Hepatocyte (in vitro differentiated cells): ENCODE measurements around the gene STK24. TPM values are rescaled to one million over a fixed set of nuclear protein-coding genes. Genes with fewer than 3 reads are reported as not detected.
"Not testable (repeated sequence)": the region's sequence is repeated elsewhere in the genome, so short reads cannot be mapped to it uniquely, and the experiment has no call there.

ENCODE experiments used
- DNase-seq: peaks from one replicate; pipeline ENCODE4 v3.0.0-alpha.2; 2016; ENCODE audit warnings: low spot score
- H2AFZ ChIP-seq: fragments of 200-600 bp; sonication (generic); 2 replicates; pipeline ENCODE4 v1.6.0; 2016; ENCODE audit warnings: antibody characterized with exemption, mild to moderate bottlenecking
- H3K27ac ChIP-seq: fragments of 200-600 bp; sonication (generic); 2 replicates; pipeline ENCODE4 v1.5.1; 2016; ENCODE audit warnings: mild to moderate bottlenecking
- H3K27me3 ChIP-seq: fragments of 200-600 bp; sonication (generic); 2 replicates; pipeline ENCODE4 v1.6.1; 2016
- H3K36me3 ChIP-seq: fragments of 200-600 bp; sonication (generic); replicated peaks from 2 replicates; pipeline ENCODE4 v1.5.1; 2016; ENCODE audit warnings: low read depth; ENCODE audit not compliant: insufficient read depth
- H3K4me1 ChIP-seq: fragments of 200-600 bp; sonication (generic); 2 replicates; pipeline ENCODE4 v1.5.1; 2016; ENCODE audit warnings: mild to moderate bottlenecking, moderate library complexity; ENCODE audit not compliant: insufficient read depth
- H3K4me2 ChIP-seq: fragments of 200-600 bp; sonication (generic); 2 replicates; pipeline ENCODE4 v1.6.0; 2016
- H3K4me3 ChIP-seq: fragments of 200-600 bp; sonication (generic); 2 replicates; pipeline ENCODE4 v1.5.1; 2016; ENCODE audit warnings: mild to moderate bottlenecking
- H3K79me2 ChIP-seq: fragments of 200-600 bp; sonication (generic); 2 replicates; pipeline ENCODE4 v1.6.0; 2017; ENCODE audit warnings: mild to moderate bottlenecking
- H3K9me2 ChIP-seq: fragments of 200-600 bp; sonication (generic); replicated peaks from 2 replicates; pipeline ENCODE4 v1.6.0; 2017; ENCODE audit warnings: mild to moderate bottlenecking; ENCODE audit not compliant: insufficient read depth
- H3K9me3 ChIP-seq: fragments of 200-600 bp; sonication (generic); 2 replicates; pipeline ENCODE4 v1.5.1; 2016; ENCODE audit warnings: low read depth, mild to moderate bottlenecking
- H4K20me1 ChIP-seq: fragments of 200-600 bp; sonication (generic); 2 replicates; pipeline ENCODE4 v1.6.0; 2016; ENCODE audit warnings: mild to moderate bottlenecking; ENCODE audit not compliant: insufficient read depth, poor library complexity, severe bottlenecking
- CTCF ChIP-seq: fragments of 200-600 bp; sonication (generic); IDR thresholded peaks from 2 replicates; pipeline ENCODE4 v1.5.1; 2016; ENCODE audit warnings: antibody characterized with exemption, mild to moderate bottlenecking; ENCODE audit not compliant: poor library complexity
- EZH2 ChIP-seq: fragments of 200-600 bp; sonication (generic); IDR thresholded peaks from 2 replicates; pipeline ENCODE4 v1.6.1; 2016; ENCODE audit warnings: antibody characterized with exemption, mild to moderate bottlenecking, borderline replicate concordance
- EZH2phosphoT487 ChIP-seq: fragments of 200-600 bp; sonication (generic); IDR thresholded peaks from one replicate; pipeline ENCODE4 v1.6.1; 2018; ENCODE audit warnings: antibody characterized with exemption, mild to moderate bottlenecking, low read depth, moderate library complexity; ENCODE audit not compliant: unreplicated experiment, severe bottlenecking
- WGBS: methylation state at CpG from one replicate; pipeline ENCODE4 v1.1.6; 2016; ENCODE audit warnings: low lambda C conversion rate; ENCODE audit errors: missing lambda C conversion rate; 5-methylcytosine and 5-hydroxymethylcytosine counted together
- polyA plus RNA-seq: library from polyadenylated mRNA; unstranded; fragments of >200 nt; fragmentation: Nextera tagmentation; extraction: Ambion mirVana; gene quantifications from 2 replicates; pipeline ENCODE4 v1.2.1, GENCODE V29; 2016
- total RNA-seq: library from RNA; depleted of rRNA; stranded (reverse); fragments of >200 nt; gene quantifications from 2 replicates; pipeline ENCODE4 v1.2.3, GENCODE V29; 2014

Gene STK24
- total and polyA plus RNA-seq, 2 experiments from 2014 or later = 71.2 to 74.4 TPM

- no peaks in the 10 kb centered on the region for H3K9me3 ChIP-seq
- 77% methylated on average over 5 of the region's 5 CpGs for WGBS
These were observed 15.4 kb upstream of the STK24 start for GRCh38 chr13:98592362-98592732.

GRCh38 chr13:98591721-98592361 lies 14.9 kb upstream of the STK24 start:
- H3K27ac ChIP-seq = no peak overlapping the region
- H3K9me2 ChIP-seq = no peaks in the 10 kb centered on the region
- H3K36me3 ChIP-seq = no peaks in the 10 kb centered on the region
- no peaks in the 10 kb centered on the region for H3K27me3 ChIP-seq
- WGBS = 89% methylated on average over 2 of the region's 2 CpGs
- H3K4me3 ChIP-seq = no peak overlapping the region
- no peaks in the 10 kb centered on the region for H4K20me1 ChIP-seq
- TF ChIP-seq EZH2 (no peak), EZH2phosphoT487 (no peak), CTCF (no peak)
- no peaks in the 10 kb centered on the region for H3K79me2 ChIP-seq
- H2AFZ ChIP-seq = no peak overlapping the region
- H3K4me1 ChIP-seq = no peaks in the 10 kb centered on the region
- H3K4me2 ChIP-seq = no peak overlapping the region
- H3K9me3 ChIP-seq = no peaks in the 10 kb centered on the region
- no peak for DNase-seq

More at GRCh38 chr13:98592362-98592732, 15.4 kb upstream of the STK24 start:
- no peak overlapping the region for H2AFZ ChIP-seq
- H3K4me1 ChIP-seq = no peaks in the 10 kb centered on the region
- no peaks in the 10 kb centered on the region for H3K36me3 ChIP-seq
- no peak overlapping the region for H3K27ac ChIP-seq
- H3K27me3 ChIP-seq = no peaks in the 10 kb centered on the region
- no peaks in the 10 kb centered on the region for H3K79me2 ChIP-seq
- H4K20me1 ChIP-seq = no peaks in the 10 kb centered on the region
- no peaks in the 10 kb centered on the region for H3K9me2 ChIP-seq
- TF ChIP-seq EZH2phosphoT487 = no peak
- no peak for TF ChIP-seq EZH2
- TF ChIP-seq CTCF = no peak
- H3K4me3 ChIP-seq = no peak overlapping the region
- no peak for DNase-seq
- H3K4me2 ChIP-seq = no peak overlapping the region

GRCh38 chr13:98590471-98590870 lies 13.6 kb upstream of the STK24 start:
- not testable (repeated sequence) for H3K4me1 ChIP-seq, H3K27me3 ChIP-seq, H3K79me2 ChIP-seq, H4K20me1 ChIP-seq, H3K9me2 ChIP-seq, H3K4me2 ChIP-seq, H3K9me3 ChIP-seq, H3K27ac ChIP-seq, H3K4me3 ChIP-seq, H3K36me3 ChIP-seq, H2AFZ ChIP-seq, DNase-seq
- WGBS = 98% methylated on average over 6 of the region's 6 CpGs

- not testable (repeated sequence) for H4K20me1 ChIP-seq, H3K27ac ChIP-seq, H3K4me2 ChIP-seq, H3K4me1 ChIP-seq, H3K27me3 ChIP-seq, H3K79me2 ChIP-seq, H3K9me3 ChIP-seq, H3K36me3 ChIP-seq, H3K4me3 ChIP-seq, H3K9me2 ChIP-seq, H2AFZ ChIP-seq, DNase-seq
- WGBS = 95% methylated on average over 12 of the region's 12 CpGs
These were observed 12.6 kb upstream of the STK24 start for GRCh38 chr13:98589516-98589915.
